Dorsolateral prefrontal cortex (tissue), 118 donors: ENCODE data around the gene FOXD4L3. TPM values are rescaled to one million over a fixed set of nuclear protein-coding genes. Genes with fewer than 3 reads are reported as not detected.

Source experiments
- total RNA-seq, 120 experiments: library from RNA; stranded (reverse); gene quantifications; one replicate each; pipeline versions ENCODE4 v1.2.3 to v1.2.4, GENCODE V29; 2022

Gene FOXD4L3
- total RNA-seq, 120 experiments from 2014 or later, result 0.43 to 5.6 (median 2.0) TPM; not detected in 8

Other genes starting within 250 kb of the FOXD4L3 start
- 10 to 100 TPM; 37.0 to 91.3 (median 55.3) TPM for gene ZNG1C, start 60.9 kb upstream of the FOXD4L3 start, total RNA-seq
- 10 to 100 TPM in 6 of 120 experiments, 1 to 10 TPM in 114; 1.5 to 16.4 (median 5.1) TPM for gene PGM5, start 53.7 kb downstream of the FOXD4L3 start, total RNA-seq
- under 1 TPM in 2 of 120 experiments, not detected in 118; 0.28 to 0.52 TPM for gene TMEM252, start 238.0 kb downstream of the FOXD4L3 start, total RNA-seq